HG02678 (cell line): ENCODE results near the gene TRPV3.
"Not testable (repeated sequence)": the region's sequence is repeated elsewhere in the genome, so short reads cannot be mapped to it uniquely, and the experiment has no call there.

Experiments used
- ATAC-seq: cut with Tn5 transposase; IDR thresholded peaks from one replicate; pipeline ENCODE4 v1.9.1; 2021; ENCODE audit warnings: mild to moderate bottlenecking, moderate library complexity; ENCODE audit not compliant: unreplicated experiment

The TRPV3 gene

DNA sequence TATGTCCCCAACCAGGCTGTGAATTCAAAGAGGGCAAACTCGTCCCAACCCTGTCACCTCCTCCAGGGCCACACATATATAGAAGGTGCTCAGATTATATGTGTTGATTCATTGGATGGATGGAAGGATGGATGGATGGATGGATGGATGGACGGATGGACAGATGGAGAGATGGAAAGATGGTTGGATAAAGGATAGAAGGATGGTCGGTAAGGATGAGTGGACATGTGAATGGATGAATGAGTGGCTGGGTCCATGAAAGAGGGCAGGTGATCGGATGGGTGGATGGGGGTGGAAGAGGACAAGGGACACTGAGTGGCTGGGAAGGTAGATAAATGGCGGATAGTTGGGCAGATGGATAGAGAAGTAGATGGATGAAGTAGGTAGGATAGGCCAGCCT, 30.1 kb downstream of the TRPV3 start:
- ATAC-seq = no peak

DNA sequence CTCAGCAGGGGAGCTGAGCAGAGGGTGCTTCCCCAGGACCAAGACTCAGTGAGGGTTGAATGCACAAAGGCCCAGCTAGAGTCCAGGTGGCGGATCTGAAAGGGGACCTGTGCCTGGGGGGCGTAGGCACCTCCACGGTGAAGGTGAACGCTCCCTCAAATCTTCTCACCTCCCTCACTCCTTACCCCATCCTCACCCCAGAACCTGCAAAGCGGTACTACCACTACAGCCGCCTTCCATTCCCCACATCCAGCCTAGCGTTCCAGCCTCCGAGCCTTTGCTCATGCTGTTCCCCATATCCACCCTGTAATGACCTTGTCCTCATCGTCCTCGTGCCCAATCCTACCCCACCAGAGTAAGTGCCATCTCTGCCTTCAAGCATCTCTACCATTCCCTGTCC, 30.6 kb downstream of the TRPV3 start:
- no peak for ATAC-seq

DNA sequence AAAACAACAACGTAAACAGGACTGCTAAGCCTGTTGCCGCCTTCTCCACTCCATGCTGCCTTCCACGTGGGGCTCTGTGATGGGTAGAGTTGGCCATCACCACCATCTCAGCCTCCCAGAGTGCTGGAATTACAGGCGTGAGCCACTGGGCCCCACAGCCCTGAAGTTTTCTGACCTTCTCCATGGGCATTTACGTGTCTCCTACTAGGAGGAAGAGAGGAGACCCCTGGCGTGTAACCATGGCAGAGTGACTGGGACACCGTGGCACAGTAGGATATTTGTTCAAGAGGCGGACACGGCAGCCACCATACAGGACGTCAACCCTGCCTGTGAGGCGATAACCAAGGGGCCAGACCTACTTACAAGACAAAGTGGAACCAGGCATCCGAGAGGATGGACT, 31.1 kb downstream of the TRPV3 start:
- no peak for ATAC-seq

DNA sequence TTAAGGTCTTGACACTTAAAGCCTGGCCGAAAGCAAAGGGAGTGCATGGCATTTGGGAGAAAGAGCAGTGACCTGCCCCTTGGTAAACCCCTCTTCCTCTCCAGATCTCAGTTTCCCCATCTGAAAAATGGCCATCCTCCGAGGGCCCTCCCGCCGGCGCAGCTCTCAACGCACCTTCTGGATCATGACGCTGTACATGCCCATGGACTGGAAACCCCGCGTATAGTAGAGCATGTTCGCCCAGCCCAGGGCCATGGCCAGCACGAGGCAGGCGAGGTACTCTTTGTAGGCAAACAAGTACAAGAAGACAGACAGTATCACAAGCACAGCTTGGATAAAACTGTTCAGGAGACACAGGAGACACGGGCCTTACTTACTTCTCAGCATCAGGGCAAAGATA, 33.6 kb downstream of the TRPV3 start:
- ATAC-seq = no peak

DNA sequence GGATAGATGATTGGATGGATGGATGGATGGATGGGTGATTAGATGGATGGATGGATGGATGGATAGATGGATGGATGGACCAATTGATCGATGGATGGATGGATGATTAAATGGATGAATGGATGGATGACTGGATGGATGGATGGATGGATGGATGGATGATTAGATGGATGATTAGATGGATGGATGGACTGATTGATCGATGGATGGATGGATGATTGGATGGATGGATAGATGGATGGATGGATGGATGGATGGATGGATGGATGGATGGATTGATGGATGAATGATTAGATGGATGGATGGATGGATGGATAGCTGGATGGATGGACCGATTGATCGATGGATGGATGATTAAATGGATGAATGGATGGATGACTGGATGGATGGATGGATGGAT, 38.1 kb downstream of the TRPV3 start:
- not testable (repeated sequence) for ATAC-seq

DNA sequence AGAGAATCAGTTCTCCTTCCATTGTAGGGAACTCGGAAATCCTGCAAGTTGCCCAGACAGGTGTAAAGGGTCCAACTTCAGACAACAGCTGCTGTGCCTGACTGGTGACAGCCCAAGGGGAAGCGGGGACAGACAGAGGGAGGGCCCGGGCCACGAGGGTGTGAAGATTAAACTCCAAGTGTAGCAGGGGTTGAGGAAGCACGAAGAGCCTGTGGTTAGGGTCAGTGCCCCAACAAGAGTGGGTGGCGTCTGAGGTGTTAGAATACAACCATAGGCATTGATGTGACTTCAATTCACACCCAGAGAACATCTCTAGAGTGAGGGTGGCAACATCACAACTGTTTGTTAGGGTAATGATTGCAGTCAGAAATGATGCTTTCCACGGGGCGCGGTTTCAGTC, 42.7 kb downstream of the TRPV3 start:
- ATAC-seq = no peak

DNA sequence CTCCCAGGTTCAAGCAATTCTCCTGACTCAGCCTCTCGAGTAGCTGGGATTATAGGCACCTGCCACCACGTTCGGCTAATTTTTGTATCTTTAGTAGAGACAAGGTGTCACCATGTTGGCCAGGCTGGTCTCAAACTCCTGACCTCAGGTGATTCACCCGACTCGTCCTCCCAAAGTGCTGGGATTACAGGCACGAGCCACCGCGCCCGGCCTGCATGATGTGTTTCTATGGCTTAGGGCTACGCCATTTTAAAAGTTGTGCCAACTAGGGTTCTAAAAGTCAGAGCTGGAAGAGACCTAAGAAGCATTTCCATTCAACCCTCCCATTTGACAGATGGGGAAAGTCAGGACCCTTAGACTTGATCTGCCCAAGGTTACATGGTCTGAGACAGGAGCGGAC, 43.4 kb downstream of the TRPV3 start:
- not testable (repeated sequence) for ATAC-seq

DNA sequence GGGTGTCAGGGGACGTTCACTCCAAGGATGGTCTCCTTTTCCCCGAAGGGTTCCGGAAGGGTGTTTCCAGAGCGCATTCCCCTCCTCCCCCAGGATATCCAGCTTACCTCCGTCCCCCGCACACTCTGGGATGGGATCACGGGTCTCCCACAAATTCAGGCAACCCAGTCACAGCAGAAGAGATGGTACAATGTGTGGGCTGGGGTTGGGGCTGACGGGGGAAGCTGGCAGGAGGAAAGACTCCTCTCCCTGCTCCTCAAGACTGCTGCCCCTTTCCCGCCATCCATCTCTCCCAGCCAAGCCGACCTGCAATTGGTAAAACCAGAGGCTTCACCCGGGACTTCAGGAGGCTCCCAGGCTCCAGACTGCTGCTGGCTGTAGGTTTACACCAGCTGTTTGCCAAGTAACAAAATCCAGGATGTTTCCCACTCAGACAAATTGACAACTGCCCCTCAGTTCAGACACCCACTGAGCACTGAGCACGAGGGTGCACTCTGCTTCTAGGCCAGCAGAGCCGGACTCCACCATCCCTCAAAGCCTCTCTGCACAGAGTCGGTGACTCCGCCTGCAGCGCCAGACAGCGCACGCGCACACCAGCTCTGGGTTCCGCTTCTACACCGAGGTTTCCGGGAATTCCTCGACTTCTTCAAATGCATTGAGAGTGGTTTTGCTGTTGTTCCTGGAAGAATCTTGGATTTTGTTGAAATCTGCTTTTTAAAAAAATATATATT, 44.1 kb downstream of the TRPV3 start:
- ATAC-seq = no peak

DNA sequence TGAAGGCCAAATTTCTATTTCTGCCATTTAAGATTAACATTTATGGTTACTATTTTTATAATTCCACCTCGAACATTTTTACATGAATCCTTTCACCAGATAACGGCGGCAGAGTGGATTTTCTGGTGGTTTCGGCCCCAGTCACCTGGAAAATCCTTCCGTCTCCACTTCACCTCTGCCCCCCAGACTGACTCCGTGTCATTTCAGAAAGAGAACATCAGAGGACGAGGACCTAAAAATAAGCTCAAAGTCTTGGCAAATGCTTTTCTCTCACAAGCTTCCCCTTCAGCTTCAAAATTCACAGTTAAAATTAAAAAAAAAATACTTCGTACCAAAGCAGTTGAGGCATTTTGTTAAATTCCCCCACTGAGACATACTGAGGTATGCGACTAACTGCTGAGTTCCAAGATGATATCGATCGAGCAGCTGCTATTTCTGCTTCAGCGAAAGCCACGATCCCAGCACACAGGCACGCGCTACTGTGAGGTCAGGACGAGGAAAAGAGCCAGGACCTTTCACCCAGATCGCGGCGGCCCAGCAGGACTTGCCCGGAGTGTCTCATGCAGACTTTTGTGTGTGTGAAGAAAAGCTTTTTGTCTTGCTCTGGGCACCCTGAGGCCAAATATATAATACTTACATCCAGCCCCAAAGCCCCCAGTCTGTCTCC, 45.0 kb downstream of the TRPV3 start:
- no peak for ATAC-seq

DNA sequence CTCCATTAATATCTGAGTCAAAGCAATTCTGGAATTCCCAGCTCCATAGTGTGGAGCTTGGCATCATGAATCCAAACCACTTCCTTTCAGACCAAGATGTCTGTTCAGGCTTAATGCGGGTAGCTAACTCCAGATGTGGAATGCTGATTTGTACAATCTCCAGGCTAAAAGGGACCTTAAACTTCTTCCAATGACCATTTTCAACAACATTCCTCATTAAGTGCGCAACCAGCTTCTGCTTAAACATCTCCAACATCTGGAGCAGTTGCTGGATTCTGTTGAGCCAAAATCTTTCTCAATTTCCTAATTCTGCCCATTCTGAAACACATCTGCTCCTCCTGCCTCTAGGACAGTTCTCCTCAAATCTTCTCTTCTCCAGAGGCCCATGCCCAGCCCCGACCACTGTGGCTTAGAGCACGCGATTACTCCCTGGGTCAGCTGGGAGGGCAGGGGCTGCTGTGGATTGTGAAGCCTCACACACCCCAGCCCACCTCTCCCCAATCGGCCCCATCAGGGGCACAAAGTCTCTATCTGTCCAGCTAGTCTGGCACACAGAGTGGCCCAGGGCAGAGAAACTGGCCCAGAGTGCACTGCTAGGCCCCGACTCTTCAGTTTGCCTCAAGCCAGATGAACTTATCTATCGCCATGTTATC, 45.6 kb downstream of the TRPV3 start:
- ATAC-seq = no peak

DNA sequence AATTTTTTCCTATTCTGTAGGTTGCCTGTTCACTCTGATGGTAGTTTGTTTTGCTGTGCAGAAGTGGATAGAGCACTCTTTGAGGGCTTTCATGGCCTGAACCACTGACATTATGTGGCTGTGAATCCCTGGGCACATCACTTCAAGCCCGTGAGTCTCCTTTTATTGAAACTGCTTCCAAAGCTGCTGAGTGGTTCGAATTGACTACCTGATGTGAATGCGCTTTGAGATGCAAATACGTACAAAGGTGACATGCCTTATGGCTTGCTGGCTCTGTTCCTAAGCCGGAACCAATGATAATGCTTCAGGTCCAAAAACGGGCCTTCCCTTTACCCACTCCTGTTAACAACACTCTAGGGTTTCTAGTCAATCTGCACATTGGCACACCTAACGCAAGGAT, 47.5 kb downstream of the TRPV3 start:
- no peak for ATAC-seq

DNA sequence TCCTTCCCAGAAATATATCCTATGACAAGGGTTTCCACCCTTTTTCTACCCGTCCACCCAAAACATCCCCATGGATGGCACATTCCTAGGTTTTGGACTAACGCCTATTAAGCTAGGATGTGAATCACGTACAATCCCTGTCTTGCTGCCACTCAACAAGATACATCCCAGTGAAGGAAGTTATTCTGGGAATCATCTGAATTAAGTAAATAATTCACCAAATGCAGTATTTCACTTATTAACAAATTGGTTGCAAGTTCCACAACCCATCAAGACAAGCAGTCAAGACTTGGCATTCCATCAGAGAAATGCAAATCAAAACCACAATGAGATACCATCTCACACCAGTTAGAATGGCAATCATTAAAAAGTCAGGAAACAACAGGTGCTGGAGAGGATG, 49.7 kb downstream of the TRPV3 start:
- no peak for ATAC-seq

DNA sequence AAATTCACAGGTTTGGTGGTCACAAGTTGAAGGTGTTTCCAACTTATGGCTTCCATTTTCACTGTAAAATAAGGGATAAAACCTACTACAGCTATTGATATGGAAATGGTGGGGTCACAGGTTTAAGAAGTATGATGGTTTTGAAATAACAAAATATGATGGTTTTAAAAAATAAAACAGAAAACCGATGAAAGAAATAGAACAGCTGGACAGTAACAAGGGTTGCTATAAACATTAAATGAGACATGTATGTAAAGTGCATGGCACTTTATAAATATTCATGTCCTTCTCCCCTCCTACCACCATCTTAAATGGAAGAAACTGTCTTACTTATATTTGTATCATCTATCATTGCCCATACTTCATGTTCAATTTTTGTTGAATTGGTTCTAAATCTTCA, 50.5 kb downstream of the TRPV3 start:
- no peak for ATAC-seq

DNA sequence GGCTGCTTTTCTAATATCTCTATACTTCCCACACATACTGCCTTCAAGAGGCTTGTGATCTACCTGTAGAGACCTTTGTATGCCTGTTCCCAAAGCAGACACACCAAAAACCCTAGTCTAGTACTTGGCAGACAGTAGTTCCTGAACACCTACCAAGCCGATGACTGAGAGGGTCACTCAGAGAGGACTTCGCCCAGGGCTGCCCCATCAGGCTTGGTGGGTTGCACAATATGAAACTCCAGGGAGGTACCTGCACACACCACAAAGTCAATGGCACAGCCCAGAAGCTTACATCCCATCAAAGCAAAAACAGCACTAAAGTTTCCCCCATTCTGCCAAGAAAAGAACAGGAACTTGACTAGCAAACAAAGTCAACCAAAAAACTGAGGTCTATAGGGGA, 51.6 kb downstream of the TRPV3 start:
- no peak for ATAC-seq

DNA sequence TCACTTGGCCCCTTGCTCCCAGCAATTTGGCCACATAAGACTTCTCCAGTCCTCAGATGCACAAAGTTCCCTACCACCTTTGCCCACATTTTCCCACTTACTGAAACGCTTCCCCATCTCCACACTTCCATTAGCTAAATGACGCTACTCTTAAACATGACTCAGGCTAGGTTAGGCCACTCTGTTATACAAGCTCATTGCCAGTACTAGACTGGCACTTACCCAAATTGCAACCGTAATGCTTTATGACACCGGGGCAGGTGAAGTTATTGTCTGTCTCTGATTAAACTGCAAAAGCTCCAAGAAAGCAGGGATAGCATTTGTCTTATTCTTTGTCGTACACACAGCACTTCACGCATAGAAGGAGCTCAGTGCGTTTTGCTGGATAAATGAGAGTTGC, 52.6 kb downstream of the TRPV3 start:
- ATAC-seq = no peak

DNA sequence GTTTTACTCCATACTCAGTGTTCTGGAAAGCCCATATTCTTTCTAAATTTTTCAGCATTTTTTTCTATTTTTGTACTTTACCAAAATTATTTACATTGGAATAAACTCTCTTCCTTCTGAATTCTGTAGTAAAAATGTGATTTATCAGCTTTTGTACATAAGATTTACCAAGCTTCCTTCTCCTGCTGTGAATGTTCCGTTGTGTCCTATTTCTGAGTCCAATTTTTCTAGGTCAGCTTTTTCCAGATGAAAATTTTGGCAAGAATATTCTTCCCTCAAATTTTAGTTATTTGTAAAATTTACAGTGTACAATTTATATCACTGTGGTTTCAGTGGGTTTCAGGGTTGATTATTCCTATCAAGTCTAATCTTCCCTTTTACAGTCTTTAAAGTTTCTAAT, 54.3 kb downstream of the TRPV3 start:
- no peak for ATAC-seq

DNA sequence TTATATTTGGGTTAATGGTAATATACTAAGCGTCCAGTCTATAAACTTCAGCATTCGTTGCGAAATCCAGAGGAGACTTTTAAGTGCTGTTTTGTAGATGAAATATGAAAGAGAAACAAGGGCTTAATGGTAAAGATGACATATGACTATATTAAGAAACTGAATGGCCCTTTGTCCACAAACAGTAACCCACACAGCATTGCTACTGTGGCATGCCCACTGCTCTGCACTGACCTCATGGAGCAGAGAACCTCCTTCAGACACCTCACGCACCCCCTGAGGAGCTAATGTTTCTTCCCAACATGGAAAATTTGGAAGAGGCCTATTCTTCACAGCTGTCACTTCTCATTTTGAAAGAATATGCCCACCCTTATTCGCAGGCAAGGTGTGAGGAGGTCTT, 55.1 kb downstream of the TRPV3 start:
- ATAC-seq = no peak

DNA sequence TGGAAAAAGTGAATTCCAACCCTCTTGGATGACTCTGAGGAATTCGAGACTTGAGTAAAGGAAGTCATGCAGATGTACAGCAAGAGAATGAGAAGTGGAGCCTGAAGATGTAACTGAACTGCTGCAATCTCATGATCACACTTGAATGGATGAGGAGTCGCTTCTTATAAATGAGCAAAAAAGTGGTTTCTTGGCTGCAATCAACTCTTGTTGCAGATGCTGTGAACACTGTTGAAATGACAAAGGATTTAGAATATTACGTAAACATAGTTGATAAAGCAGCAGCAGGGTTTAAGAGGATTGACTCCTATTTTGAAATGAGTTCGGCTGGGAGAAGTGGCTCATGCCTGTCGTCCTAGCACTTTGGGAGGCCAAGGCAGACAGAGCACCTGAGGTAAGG, 56.3 kb downstream of the TRPV3 start:
- ATAC-seq = no peak

DNA sequence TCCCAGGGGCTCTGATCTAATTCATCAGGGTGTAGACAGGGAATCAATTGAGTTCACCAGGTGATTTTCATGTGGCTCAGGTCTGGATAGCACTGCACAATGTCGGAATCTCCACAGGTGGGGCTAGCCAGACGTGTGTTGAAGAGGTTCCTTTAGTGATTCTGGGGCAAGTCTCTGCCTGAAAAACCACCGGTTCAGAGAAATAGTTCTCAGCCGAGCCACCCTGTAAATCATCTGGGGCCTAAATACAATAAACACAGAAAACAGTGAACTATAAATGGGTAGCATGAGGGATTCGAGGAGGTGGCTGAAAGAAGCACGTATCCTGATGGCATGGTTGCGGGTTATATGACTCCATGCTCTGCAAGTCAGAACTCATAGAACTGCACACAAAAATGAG, 60.5 kb downstream of the TRPV3 start:
- no peak for ATAC-seq

DNA sequence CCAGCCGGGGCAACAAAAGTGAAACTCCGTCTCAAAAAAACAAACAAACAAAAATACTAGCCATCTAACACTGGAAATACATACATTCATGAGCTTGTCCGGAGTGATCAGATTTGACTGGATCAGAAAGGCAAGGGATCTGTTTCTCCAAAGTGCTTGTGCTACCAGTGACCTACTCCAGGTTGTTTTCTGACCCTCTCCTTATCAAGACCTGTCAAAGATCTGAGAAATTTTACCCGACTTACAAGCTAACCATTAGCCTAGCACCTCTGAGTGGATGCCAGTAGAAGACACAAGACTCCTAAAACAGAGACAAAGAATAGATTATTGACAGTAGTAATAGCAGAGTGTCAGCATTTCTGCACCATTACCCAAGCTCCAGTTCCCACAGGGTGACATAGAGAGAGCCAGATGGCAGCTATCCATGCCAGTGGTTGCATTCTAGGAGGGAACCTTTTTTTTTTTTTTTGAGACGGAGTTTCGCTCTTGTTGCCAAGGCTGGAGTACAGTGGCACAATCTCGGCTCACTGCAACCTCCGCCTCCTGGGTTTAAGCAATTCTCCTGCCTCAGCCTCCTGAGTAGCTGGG, 72.0 kb downstream of the TRPV3 start:
- ATAC-seq = no peak

DNA sequence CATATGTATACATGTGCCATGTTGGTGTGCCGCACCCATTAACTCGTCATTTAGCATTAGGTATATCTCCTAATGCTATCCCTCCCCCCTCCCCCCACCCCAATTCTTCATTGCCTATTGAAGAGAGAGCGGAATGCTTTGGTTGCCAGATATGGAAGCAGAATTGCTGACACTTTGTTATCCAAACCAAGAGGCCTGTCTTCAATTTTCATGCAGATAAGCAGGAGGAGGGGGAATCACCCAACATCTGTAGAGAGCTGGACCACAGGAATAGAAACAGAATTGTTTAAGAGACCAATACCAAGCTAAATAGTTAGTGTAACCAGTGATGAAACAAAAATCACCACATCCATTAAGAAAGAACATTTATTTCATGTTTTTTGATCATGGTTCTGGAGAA, 74.8 kb downstream of the TRPV3 start:
- ATAC-seq = no peak

DNA sequence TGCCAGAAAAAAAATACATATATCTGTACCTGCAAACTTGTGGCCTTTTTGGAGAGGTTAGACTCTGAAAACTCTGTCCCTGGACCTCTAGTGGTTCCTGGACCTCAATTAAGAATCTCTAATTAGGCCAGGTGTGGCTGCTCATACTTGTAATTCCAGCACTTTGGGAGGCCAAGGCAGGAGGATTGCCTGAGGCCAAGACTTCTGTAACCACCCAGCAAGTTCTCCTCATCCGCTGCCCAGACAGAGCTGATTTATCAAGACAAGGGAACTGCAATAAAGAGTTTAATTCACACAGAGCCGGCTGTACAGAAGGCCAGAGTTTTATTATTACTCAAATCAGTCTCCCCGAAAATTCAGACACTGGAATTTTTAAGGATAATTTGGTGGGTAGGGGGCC, 77.6 kb downstream of the TRPV3 start:
- no peak for ATAC-seq
